ENCODE data around the gene CROCC.
"Not testable (repeated sequence)": the region's sequence is repeated elsewhere in the genome, so short reads cannot be mapped to it uniquely, and the experiment has no call there.

The CROCC gene

DNA sequence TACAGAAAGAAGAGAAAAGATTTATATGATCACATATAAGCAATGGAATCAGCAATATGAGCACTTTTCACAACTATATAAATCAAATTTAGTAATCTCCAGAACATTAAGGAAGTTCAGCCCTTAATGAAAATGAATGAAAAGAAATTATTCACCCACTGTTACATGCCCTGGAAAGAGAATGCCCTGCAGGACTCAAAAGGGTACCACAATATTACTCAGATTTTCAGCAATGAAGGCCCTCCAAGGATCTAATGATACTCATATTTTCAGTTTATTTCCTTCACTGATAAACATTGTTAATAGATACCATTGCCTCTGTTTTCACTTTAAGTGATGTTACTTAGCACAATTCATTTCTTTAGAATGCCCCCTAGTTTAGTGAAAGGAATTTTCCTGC is 23.4 kb upstream of the CROCC start:
- DNase-seq, result not testable (repeated sequence)

DNA sequence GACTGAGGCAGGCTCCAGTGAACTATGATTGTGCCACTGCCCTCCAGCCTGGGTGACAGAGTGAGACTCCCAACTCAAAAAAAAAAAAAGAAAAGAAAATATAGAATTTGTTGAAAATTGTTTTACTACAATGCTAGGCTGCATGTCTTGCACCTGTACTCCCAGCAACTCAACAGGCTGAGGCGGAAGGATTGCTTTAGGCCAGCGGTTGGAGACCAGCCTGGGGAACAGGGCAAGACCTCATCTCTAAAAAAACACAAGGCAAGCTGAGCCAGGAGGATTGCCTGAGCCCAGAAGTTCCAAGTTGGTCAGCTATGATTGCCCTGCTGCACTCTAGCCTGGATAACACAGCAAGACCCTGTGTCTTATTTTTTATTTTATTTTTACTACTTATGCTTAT is 22.7 kb upstream of the CROCC start:
- not testable (repeated sequence) for DNase-seq

DNA sequence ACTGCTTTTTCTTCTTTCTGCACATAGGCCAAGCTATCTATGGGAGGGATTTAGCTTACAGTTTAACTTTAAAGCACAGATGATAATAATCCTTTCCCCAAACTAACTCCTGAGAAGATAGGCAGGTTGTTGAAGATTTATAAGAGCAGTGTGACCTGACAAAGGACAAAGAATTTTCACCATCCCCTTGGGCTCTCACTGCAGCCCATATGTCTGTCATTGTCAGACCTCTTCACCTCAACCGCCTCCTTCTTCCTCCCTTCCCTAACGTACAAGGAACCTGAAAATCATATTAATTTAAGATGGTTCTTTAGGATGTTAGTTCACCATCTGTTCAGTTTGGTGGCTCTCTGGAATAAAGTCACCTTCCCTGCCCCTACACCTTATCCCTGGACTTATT is 21.0 kb upstream of the CROCC start:
- DNase-seq, result peak; percentile 48

DNA sequence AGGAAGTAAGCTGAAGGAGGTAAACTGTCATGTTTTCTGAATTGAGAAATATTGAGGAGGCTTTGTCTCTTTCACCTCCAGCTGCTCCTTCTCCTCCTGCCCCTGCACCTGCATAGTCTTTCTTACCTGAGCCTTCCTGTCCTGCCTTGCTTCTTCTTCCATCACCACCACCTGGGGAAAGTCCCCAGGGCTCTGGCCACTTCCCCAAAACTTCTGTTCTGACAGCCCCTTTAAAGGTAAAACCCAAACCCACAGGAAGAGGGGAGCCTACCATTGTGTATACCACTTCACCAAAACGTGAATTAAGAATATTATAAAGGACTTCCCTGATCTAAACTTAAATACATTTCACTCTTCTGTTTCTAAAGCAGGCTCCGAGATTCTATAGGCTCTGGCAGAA is 20.4 kb upstream of the CROCC start:
- not testable (repeated sequence) for DNase-seq

DNA sequence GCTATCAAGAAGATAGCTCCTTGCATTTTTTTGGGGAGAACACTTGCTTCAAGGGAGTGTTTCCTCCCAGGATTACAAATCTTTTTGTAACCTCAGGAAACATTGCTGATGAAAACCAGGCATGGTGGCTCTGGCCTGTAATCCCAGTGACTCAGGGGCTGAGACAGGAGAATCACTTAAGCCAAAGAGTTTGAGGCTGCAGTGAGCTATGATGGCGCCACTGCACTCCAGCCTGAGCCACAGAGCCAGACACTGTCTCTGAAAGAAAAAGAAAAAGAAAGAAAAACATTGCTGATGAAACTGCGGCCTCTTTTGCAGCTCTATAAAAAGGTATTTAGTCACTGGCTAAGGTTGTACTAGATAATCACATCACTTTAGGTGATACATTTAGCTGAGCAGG is 18.7 kb upstream of the CROCC start:
- no peak for DNase-seq

DNA sequence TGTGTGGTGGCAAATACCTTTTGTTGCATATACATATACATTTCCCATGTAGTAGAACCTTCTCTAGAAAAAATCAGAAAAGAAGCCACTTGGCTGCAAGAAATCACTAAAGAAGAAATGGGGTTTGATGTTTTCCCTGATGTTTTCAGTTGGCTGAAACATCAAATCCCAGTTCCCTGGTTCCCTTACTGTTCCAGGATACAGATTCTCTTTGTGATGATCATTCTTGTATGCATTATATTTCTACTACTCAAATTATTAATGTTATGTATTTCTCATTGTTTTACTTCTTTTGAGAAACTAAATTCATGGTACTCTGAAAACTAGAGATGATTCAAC is 18.3 kb upstream of the CROCC start:
- no peak for DNase-seq

DNA sequence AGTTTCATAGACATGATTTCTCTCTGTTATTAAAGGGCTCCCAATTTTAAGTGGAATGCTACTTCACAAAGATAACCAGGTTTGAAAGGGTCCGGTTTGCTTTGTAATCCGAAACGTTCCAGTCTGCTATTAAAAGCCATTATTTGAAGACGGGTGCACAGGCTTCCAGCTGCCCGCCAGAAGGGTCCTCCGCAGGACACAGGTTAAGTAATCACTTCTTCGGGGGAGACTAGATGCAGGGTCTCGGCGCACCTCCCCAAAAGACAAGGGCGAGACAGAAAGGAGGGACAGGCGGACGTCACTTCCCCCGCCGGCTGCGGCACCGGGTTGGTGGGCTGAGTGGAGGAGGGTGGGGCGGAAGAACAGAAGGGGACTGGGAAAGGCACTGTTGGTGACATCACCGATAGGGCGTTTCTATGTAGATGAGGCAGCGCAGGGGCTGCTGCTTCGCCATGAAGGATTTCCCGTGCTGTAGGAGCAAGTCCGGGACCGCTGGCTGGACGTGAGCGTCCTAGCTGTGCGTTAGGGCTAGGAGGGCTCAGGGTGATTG is 17.1 kb upstream of the CROCC start:
- peak; percentile 100 for DNase-seq

DNA sequence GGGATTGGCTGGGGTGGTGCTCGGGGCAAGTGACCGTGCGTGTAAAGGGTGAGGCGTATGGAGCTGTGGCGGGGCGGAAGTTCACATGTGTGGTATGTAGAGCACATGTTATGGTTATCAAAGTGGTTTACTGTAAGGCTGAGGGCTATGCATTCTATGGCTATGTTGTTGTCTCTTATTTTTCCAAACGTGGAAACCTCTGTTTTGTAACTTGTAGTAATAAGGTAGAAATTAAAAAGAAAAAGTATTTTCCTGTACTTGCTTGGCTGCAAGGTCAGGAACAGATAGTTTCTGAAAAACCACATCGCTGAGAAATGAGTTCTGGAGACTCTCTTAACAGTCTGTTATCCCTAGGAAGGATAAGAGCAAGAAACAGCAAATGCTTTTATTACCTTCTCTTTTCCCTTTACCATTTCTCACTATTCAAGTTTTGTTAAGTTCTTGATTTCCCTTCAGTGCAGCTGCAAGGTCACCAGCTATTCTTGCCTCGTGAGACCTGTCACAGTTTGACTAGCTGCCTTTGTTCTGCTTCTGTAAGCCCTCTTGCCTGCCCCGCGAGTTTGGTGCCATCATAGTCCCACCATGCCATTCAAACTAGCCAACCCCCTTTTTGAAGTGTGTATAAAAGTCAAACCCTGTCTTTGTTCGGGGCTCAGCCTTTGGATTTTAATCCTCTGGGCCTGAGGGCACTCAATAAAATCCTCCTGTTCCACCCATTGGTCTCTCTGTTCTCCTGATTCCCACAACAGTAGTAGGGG is 16.4 kb upstream of the CROCC start:
- DNase-seq, result peak; percentile 94

DNA sequence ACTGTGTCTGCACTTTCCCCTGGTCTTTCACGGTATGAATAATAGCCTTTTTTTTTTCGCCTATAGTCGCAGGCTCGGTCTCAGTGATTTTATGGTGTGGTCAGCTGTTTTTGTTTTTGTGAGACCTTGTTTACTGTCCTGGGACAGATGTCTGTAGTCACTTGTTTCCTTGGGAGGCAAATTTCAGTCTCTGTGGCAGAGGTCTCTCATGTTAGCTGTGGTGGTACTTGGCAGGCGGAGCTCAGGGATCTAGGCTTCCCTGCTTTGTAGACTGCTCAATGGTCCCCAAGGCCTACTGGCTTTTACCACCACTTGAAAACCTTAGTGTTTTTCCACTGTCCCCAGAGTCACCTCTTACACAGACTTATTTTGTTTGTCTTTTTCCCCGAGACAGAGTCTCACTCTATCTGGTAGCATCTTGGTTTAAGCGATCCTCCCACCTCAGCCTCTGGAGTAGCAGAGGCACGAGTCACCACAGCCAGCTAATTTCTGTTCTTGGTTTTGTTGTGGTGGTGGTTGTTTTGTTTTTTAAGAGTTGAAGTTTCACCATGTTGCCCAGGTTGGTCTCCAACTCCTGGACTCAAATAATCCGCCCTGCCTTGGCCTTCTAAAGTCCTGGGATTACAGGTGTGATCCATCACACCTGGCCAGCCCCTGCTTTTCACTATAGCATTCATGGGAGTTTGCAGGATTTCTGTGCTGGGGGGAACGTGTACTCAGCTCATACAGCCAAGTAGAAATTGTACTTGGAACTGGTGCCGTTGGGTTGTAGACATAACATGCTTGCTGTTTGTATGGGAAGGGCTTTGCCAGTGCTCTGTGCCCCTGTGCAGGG is 15.6 kb upstream of the CROCC start:
- no peak for DNase-seq

DNA sequence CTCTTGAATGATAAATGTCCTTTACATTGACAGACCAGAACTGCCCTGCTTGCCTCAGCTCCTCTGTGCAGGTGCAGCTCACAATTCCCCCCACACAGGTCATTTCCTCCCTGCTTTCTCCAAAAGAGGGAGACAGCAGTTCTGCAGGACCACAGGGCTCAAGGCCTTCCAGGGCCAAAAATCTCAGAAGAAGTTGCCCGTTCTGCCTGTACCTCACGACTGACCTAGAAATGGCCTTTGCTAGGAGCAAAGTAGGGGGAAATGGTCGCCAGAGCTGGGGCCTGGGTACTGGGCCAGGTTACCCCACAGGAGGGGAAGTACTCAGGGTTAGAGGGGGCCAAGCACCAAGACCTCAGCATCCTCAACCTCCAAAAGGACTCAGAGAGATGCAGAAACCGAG is 14.9 kb upstream of the CROCC start:
- DNase-seq, result no peak

DNA sequence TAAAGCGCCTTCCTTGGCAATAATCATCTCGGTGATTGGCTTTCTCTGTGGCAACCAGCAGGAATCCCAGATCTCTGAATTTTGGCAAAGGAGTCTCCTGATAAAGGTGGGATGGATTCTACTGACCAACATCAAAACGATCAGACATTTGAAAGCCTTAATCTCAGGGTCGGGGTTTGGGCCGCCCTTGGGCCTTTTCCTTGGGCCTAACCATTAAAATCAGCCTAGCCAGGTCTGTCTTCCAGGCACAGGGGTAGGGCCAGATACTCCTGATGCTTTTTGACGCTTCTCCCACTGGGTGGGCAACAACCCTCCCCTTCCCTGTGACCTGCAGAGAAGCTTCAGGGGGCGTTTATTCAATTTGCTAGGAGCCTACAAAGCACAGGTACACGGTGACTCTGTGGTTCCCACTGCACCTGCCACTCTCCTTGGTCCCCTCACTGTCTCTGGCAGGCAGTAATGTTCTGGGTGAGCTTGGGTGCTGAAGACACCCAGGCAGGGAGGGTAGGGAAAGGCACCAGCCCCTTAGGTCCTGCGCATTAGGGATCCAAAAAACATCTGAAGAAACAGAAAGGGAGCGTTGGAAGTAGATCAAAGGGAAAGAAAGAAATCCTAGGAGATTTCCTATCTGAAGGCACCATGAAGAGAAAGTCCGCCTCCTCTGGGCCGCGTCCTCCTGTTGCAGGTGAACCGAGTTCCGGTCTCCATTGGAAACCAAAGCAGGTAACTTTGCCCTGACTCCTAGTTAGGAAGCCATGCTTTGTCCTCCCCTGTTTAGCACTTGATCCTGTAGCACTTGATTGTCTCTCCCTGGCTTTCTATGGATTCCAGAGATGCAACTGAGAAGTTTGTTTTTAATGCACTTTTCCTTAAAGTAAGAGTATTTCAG is 13.6 kb upstream of the CROCC start:
- DNase-seq, result no peak

DNA sequence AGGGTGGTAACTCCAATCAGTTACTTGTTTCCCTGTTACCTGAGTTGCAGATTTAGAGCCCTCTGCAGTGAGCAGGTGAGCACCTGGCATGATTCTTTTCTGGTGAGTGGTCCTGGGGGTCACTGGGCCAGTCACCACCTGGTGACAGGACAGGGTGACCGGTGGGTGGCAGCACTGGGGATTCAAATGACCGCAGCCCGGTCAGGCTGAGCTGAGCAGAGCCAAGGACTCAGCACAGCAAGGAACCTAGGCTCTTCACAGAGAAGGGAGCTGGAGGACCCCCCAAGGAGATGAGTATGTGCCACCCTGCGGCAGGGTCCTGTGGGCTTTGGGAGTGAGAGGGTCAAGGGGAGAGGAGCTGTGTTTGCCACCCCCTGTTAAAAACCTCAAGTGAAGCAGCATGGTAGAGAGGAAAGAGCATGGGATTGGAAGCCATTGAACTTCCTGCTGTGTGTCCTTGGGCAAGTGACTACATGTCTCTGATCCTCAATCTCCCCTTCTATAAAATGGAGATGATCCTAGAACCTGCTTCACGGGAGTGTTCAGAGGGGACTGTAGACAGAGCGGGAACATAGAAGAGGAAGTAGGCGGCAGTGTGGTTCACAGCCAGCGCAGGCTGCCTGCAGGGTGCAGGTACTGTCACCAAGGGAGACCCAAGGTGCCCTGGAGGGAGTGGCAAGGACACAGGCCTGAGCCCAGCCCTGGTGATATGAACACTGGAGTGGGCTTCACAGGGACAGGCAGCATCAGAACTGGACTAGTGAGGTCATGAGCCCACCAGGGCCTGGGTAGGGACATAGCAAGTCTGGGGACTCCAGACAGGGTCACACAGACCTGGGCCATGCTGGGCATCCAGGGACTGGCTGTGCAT is 9.6 kb upstream of the CROCC start:
- not testable (repeated sequence) for DNase-seq

DNA sequence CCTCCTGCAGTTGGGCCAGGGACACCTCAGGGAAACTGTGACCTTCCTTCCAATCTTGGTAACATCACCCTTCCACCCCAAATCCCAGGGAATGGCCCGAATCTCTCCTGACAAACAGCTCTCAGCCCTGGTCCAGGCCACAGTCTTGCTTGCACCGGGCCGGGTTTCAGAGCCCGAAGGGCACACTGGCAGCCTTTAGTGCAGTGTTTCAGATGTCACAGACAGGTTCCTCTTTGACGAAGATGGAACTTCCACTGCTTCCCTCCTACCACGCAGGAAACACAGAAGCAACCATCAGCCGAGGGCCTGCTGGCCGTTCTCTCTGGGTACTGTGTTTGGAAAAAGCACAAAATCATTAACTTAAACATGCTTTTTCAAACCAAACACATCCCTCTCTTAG is 9.0 kb upstream of the CROCC start:
- not testable (repeated sequence) for DNase-seq

DNA sequence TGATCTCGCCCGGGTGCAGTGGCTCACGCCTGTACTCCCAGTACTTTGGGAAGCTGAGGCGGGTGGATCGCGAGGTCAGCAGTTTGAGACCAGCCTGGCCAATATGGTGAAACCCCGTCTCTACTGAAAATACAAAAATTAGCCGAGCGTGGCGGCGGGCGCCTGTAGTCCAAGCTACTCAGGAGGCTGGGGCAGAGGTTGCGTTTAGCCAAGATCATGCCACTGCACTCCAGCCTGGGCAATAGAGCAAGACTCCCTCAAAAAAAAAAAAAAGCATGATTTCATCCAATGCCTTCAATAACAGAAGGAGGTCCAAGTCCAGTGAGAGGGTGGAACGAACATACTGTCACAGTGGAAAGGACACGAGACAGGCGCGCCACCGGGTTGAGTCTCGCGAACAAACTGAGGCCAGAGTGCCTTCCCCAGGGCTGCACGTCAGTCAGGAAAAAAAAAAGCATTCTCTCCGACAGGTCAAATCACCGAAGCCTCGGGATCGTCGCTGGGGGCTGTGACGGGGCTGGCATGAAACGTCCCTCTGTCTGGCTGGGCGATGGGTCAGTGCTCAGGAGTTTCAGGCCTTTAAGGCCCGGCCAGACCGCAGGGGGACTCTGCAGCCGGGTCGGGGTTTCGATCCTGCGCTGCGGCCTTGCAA is 8.4 kb upstream of the CROCC start:
- no peak for DNase-seq

DNA sequence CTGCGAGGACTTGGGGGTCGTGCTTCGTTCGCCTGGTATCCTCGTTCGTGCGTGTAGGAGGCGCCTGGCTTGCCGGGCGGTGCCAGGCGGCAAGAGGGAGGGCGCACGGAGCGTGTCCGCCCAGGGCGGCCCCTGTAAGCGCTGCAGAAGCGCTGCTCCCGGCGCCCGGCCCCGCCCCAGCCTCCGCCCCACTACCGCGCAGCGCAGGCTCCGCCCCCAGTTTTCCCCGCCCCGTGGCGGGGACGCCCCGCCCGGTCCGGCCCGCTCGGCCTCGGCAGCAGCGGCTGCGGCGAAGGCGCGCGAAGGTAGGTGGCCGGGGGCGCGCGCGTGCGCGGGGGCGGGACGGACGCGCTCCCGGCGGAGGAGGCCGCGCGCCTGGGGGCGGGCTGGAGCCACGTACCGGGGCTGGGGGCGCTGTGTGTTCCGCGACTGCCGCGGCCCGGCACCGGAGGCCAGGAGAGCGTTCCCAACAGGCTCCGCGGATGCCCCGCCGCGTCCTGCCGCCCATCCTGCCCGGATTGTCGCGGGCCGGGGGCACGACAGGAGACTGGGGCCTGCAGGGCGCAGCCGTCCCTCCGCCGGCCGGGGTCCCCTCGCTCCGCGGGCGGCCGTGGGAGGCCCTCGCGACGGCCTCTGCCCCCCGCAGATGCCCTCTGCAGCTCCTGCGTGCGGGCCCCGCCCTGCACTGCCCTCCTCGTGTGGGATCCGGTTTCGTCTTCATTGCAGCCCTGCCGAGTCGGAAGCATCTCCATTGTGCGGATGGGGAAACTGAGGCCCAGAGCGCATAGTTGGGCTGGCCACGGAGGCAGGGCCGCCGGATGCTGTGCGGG is 7.7 kb upstream of the CROCC start:
- peak; percentile 96 for DNase-seq

DNA sequence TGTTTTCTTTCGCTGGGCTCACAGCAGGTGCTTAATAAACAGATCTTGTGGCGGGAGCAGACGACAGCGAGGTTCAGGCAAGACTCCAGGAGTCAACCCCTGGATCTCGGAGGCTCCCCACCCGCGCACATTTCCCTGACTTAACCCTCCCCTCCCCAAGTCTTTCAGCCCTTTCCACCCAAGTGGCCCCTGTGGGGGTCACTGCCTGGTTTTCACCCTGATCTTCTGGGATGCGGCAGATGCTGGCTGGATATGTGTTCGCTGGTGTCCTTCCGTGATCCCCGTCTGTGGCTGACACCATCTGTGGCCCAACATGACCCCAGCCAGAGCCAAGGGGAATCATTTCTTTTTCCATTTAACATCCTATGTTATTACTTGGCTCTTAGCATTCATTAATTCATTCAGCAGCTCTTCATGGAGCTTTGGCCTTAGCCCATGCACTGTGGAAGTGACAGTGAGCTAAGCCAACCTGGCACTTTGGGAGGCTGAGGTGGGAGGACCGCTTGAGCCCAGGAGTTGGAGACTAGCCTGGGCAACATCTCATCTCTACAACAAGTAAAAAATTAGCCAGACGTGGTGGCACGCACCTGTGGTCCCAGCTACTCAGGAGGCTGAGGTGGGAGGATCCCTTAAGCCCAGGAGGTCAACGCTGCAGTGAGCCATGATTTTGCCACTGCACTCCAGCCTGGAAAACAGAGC is 6.7 kb upstream of the CROCC start:
- DNase-seq, result not testable (repeated sequence)

DNA sequence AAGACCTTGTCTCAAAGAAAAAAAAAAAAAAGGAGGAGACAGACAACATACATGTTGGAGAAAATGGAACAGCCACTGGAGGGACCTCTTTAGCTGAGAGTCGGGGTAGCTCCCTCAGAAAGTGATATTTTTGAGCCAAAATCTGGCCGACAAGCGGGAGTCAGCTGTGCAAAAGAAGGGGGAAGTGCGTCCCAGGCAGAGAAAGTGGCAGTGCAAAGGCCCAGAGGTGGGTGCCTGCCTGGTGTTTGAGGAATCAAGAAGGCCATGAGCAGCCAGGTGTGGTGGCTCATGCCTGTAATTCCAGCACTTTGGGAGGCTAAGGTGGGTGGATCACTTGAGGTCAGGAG is 6.1 kb upstream of the CROCC start:
- DNase-seq, result peak; percentile 63

DNA sequence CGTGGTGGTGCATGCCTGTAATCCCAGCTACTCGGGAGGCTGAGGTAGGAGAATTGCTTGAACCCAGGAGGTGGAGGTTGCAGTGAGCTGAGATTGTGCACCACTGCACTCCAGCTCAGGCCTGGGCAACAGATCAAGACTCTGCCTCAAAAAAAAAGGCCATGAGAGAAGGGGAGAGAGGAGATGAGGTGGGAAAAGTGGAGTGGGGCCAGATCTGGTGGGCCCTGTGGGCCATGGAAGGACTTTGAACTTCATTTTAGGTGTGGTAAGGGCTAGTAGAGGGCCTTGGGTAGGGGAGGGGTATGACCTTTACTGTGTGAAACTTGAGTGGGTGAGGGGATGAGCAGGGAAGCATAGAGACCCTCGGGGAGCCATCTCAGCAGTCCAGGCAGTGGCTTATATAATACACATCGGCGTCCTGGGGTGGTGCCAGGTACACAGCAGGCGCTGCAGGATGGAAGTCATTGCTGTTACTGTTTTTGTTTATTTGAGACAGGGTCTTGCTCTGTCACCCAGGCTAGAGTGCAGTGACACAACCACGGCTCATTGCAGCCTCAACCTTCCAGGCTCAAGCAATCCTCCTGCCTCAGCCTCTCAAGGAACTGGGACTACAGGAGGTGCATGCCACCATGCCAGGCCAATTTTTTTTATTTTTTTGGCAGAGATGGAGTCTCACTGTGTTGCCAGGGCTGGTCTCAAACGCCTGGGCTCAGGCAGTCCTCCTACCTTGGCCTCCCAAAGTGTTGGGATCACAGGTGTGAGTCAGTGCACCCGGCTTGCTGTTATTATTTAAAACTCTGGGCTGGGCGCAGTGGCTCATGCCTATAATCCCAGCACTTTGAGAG is 5.5 kb upstream of the CROCC start:
- DNase-seq, result not testable (repeated sequence)

DNA sequence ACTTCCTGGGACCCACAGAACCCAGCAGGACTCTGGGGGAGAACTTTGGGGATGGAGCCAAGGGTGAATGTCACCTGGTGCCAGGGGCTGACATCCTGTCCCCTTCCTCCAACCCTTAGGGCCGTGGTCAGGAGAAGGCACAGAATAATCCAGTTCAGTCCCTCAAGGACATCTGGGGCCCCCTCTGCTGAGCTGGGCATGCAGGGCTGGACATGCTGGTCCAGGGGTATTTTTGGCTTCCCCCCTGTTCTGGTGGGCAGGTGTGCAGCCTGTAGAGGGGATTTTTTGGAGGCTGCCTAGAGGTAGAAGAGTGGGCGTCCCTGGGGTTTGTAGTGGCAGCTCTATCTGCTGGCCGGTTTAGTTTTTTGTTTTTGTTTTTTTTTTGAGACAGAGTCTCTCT is 3.4 kb upstream of the CROCC start:
- no peak for DNase-seq
